H9 (cell line): Measurements from ENCODE around the gene RBPJ. TPM values are rescaled to one million over a fixed set of nuclear protein-coding genes. Genes with fewer than 3 reads are reported as not detected.

Source experiments
- DNase-seq: peaks from one replicate; pipeline ENCODE4 v3.0.0-alpha.2; 2017
- H2AFZ ChIP-seq: one replicate; pipeline ENCODE4 v1.6.1; 2013; ENCODE audit warnings: mild to moderate bottlenecking, low read length, control low read depth, moderate library complexity
- H2AK5ac ChIP-seq: 2 replicates; pipeline ENCODE4 v1.6.1; 2013; ENCODE audit warnings: low read length, control low read depth, mixed read lengths; ENCODE audit not compliant: insufficient read length
- H2BK120ac ChIP-seq: one replicate; pipeline ENCODE4 v1.6.1; 2013; ENCODE audit warnings: low read depth, mild to moderate bottlenecking, low read length, control low read depth, inconsistent platforms; ENCODE audit not compliant: poor library complexity, severe bottlenecking
- H2BK12ac ChIP-seq: 2 replicates; pipeline ENCODE4 v1.6.1; 2013; ENCODE audit warnings: low read length, control low read depth, mixed read lengths, low read depth; ENCODE audit not compliant: insufficient read length
- H2BK15ac ChIP-seq: 2 replicates; pipeline ENCODE4 v1.6.1; 2013; ENCODE audit warnings: low read depth, low read length, control low read depth
- H2BK20ac ChIP-seq: one replicate; pipeline ENCODE4 v1.6.1; 2013; ENCODE audit warnings: low read depth, mild to moderate bottlenecking, low read length, control low read depth, inconsistent platforms; ENCODE audit not compliant: poor library complexity, severe bottlenecking
- H2BK5ac ChIP-seq: 2 replicates; pipeline ENCODE4 v1.6.1; 2013; ENCODE audit warnings: low read length, control low read depth, mixed read lengths; ENCODE audit not compliant: insufficient read length
- H3K14ac ChIP-seq: 2 replicates; pipeline ENCODE4 v1.6.1; 2013; ENCODE audit warnings: low read length, control low read depth; ENCODE audit not compliant: insufficient read depth
- H3K18ac ChIP-seq: 2 replicates; pipeline ENCODE4 v1.6.1; 2013; ENCODE audit warnings: low read depth, mild to moderate bottlenecking, mixed read lengths, low read length, control low read depth; ENCODE audit not compliant: insufficient read length
- H3K23ac ChIP-seq: 2 replicates; pipeline ENCODE4 v1.6.1; 2013; ENCODE audit warnings: low read length, control low read depth, mixed read lengths, low read depth; ENCODE audit not compliant: insufficient read length
- H3K23me2 ChIP-seq: 2 replicates; pipeline ENCODE4 v1.6.1; 2013; ENCODE audit warnings: low read depth, mild to moderate bottlenecking, mixed read lengths, low read length, control low read depth; ENCODE audit not compliant: insufficient read length, poor library complexity, severe bottlenecking
- H3K27ac ChIP-seq: 2 replicates; pipeline ENCODE4 v1.5.1; 2013; ENCODE audit warnings: low read length, control low read depth, mixed read lengths, low read depth; ENCODE audit not compliant: insufficient read length
- H3K27me3 ChIP-seq: 2 replicates; pipeline ENCODE4 v1.6.1; 2013; ENCODE audit warnings: low read length, control low read depth, inconsistent platforms; ENCODE audit not compliant: insufficient read depth
- H3K4ac ChIP-seq: 2 replicates; pipeline ENCODE4 v1.6.1; 2013; ENCODE audit warnings: low read depth, mild to moderate bottlenecking, control low read depth, inconsistent platforms, low read length, moderate library complexity
- H3K4me1 ChIP-seq: 2 replicates; pipeline ENCODE4 v1.6.1; 2013; ENCODE audit warnings: low read length, control low read depth, inconsistent platforms; ENCODE audit not compliant: insufficient read depth
- H3K4me2 ChIP-seq: 2 replicates; pipeline ENCODE4 v1.6.1; 2013; ENCODE audit warnings: low read length, control low read depth, mixed read lengths; ENCODE audit not compliant: insufficient read length, insufficient read depth
- H3K56ac ChIP-seq: 2 replicates; pipeline ENCODE4 v1.6.1; 2013; ENCODE audit warnings: low read depth, mild to moderate bottlenecking, mixed read lengths, low read length, control low read depth; ENCODE audit not compliant: insufficient read length
- H3K79me1 ChIP-seq: 2 replicates; pipeline ENCODE4 v1.6.1; 2013; ENCODE audit warnings: low read depth, mild to moderate bottlenecking, moderate library complexity, low read length, control low read depth, inconsistent platforms; ENCODE audit not compliant: insufficient read depth, poor library complexity, severe bottlenecking
- H3K79me2 ChIP-seq: 2 replicates; pipeline ENCODE4 v1.6.1; 2013; ENCODE audit warnings: low read length, control low read depth, inconsistent platforms; ENCODE audit not compliant: insufficient read depth
- H3K9ac ChIP-seq: 2 replicates; pipeline ENCODE4 v1.6.1; 2013; ENCODE audit warnings: low read length, control low read depth, mixed read lengths; ENCODE audit not compliant: insufficient read length; ENCODE audit errors: extremely low read depth
- H3K9me3 ChIP-seq: one replicate; pipeline ENCODE4 v1.6.1; 2013; ENCODE audit warnings: low read depth, low read length, inconsistent platforms; ENCODE audit not compliant: control insufficient read depth
- H3T11ph ChIP-seq: one replicate; pipeline ENCODE4 v1.6.1; 2013; ENCODE audit warnings: mild to moderate bottlenecking, low read length, control low read depth, inconsistent platforms
- H4K20me1 ChIP-seq: one replicate; pipeline ENCODE4 v1.6.1; 2013; ENCODE audit not compliant: control insufficient read depth, insufficient read length, insufficient read depth
- H4K5ac ChIP-seq: 2 replicates; pipeline ENCODE4 v1.6.1; 2013; ENCODE audit warnings: low read depth, mild to moderate bottlenecking, mixed read lengths, low read length, control low read depth; ENCODE audit not compliant: insufficient read length
- H4K8ac ChIP-seq: replicated peaks from 2 replicates; pipeline ENCODE4 v1.6.1; 2013; ENCODE audit warnings: low read length, control low read depth, mixed read lengths, low read depth; ENCODE audit not compliant: insufficient read length
- H4K91ac ChIP-seq: 2 replicates; pipeline ENCODE4 v1.6.1; 2013; ENCODE audit warnings: low read depth, mild to moderate bottlenecking, moderate library complexity, mixed read lengths, low read length, control low read depth; ENCODE audit not compliant: insufficient read length
- H3K27ac Mint-ChIP-seq, 3 experiments: 2 replicates in 2 of 3; 3 replicates in 1 of 3; pipeline ENCODE4 v1.8.0; 2020 to 2021; ENCODE audit warnings: mixed read lengths in 3 of 3, mild to moderate bottlenecking in 1 of 3, moderate library complexity in 1 of 3
- H3K27me3 Mint-ChIP-seq: 2 replicates; pipeline ENCODE4 v1.8.0; 2021; ENCODE audit warnings: low read depth, mild to moderate bottlenecking, moderate library complexity, mixed read lengths
- H3K36me3 Mint-ChIP-seq, 3 experiments: 2 replicates in 2 of 3; 3 replicates in 1 of 3; pipeline ENCODE4 v1.8.0; 2020 to 2021; ENCODE audit warnings: low read depth in 3 of 3, mixed read lengths in 3 of 3; ENCODE audit not compliant: insufficient read depth in 1 of 3
- H3K4me1 Mint-ChIP-seq, 2 experiments: 2 replicates each; pipeline ENCODE4 v1.8.0; 2020; ENCODE audit warnings: mixed read lengths in 2 of 2
- H3K4me3 Mint-ChIP-seq, 2 experiments: 2 replicates in 1 of 2; 3 replicates in 1 of 2; pipeline ENCODE4 v1.8.0; 2020 to 2021; ENCODE audit warnings: mild to moderate bottlenecking in 2 of 2, mixed read lengths in 2 of 2, moderate library complexity in 1 of 2
- H3K9me3 Mint-ChIP-seq, 2 experiments: 2 replicates in 1 of 2; 3 replicates in 1 of 2; pipeline ENCODE4 v1.8.0; 2020; ENCODE audit warnings: mild to moderate bottlenecking in 2 of 2, mixed read lengths in 2 of 2, moderate library complexity in 1 of 2
- WGBS: extraction: QIAGEN DNeasy Blood & Tissue Kit; methylation state at CpG from one replicate; pipeline ENCODE4 v1.1.7; 2013; ENCODE audit warnings: missing lambda C conversion rate, low lambda C conversion rate, mixed read lengths; ENCODE audit not compliant: insufficient read length; ENCODE audit errors: extremely low coverage; 5-methylcytosine and 5-hydroxymethylcytosine counted together
- total RNA-seq: library from RNA; stranded (reverse); gene quantifications from 2 replicates; pipeline ENCODE4 v1.2.1, GENCODE V29; 2021
- TF ChIP-seq, protein P1 (sequence below): fragments of 200-600 bp; sonication (generic); conservative IDR thresholded peaks from 3 replicates; pipeline ENCODE4 v1.8.0; 2021; ENCODE audit warnings: antibody characterized with exemption, mild to moderate bottlenecking

RBPJ gene
- total RNA-seq, 1 experiment from 2014 or later = 166 TPM

GRCh38 chr4:26406346-26406975, 85.6 kb downstream of the RBPJ start:
- Histone ChIP-seq H3K56ac (no peak overlapping the region), H3K4ac (no peak overlapping the region), H4K91ac (no peak overlapping the region), H4K5ac (no peak overlapping the region), H2AFZ (no peak overlapping the region), H2BK5ac (no peak overlapping the region), H3K4me2 (no peak overlapping the region), H2BK20ac (no peak overlapping the region), H3K23ac (no peak overlapping the region), H3T11ph (no peak overlapping the region), H2BK15ac (no peak overlapping the region), H2BK120ac (no peak overlapping the region), H3K27ac (peak overlapping the region; percentile 93), H3K9ac (no peak overlapping the region), H3K27me3 (no peaks in the 10 kb centered on the region), H4K20me1 (no peaks in the 10 kb centered on the region), H3K79me1 (no peaks in the 10 kb centered on the region), H3K14ac (no peak overlapping the region), H3K9me3 (no peaks in the 10 kb centered on the region), H4K8ac (no peak overlapping the region), H2AK5ac (no peak overlapping the region), H2BK12ac (no peak overlapping the region), H3K79me2 (peaks cover 2% of the 10 kb centered on the region; the same call in 1 of the 2 replicates), H3K23me2 (no peaks in the 10 kb centered on the region), H3K4me1 (no peaks in the 10 kb centered on the region; the same call in 1 of the 2 replicates), H3K18ac (no peak overlapping the region)
- peaks cover 17 to 20% of the 10 kb centered on the region in 2 experiments for H3K9me3 Mint-ChIP-seq
- no CpG with 5 or more reads among the region's 4 CpGs for WGBS
- peak; percentile 67 for DNase-seq
- H3K27ac Mint-ChIP-seq = peak overlapping the region; percentile 4 to 91 (median 87); a peak in 5 of 7 replicates
- no peaks in the 10 kb centered on the region; the same call in 1 of the 2 replicates for H3K27me3 Mint-ChIP-seq
- peaks cover 30 to 32% of the 10 kb centered on the region in 2 experiments for H3K4me1 Mint-ChIP-seq
- TF ChIP-seq, protein P1, sequence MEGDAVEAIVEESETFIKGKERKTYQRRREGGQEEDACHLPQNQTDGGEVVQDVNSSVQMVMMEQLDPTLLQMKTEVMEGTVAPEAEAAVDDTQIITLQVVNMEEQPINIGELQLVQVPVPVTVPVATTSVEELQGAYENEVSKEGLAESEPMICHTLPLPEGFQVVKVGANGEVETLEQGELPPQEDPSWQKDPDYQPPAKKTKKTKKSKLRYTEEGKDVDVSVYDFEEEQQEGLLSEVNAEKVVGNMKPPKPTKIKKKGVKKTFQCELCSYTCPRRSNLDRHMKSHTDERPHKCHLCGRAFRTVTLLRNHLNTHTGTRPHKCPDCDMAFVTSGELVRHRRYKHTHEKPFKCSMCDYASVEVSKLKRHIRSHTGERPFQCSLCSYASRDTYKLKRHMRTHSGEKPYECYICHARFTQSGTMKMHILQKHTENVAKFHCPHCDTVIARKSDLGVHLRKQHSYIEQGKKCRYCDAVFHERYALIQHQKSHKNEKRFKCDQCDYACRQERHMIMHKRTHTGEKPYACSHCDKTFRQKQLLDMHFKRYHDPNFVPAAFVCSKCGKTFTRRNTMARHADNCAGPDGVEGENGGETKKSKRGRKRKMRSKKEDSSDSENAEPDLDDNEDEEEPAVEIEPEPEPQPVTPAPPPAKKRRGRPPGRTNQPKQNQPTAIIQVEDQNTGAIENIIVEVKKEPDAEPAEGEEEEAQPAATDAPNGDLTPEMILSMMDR = no peak
- H3K36me3 Mint-ChIP-seq = peaks cover 45 to 66% (median 58%) of the 10 kb centered on the region in 3 experiments
- no peak overlapping the region; a peak in 1 of 5 replicates for H3K4me3 Mint-ChIP-seq
